Measurements from ENCODE around the gene ARHGEF25. TPM values are rescaled to one million over a fixed set of nuclear protein-coding genes. Genes with fewer than 3 reads are reported as not detected.

Gene ARHGEF25
- total and polyA plus RNA-seq, 5 donors: 14.0 to 22.6 (median 19.3) TPM

DNA sequence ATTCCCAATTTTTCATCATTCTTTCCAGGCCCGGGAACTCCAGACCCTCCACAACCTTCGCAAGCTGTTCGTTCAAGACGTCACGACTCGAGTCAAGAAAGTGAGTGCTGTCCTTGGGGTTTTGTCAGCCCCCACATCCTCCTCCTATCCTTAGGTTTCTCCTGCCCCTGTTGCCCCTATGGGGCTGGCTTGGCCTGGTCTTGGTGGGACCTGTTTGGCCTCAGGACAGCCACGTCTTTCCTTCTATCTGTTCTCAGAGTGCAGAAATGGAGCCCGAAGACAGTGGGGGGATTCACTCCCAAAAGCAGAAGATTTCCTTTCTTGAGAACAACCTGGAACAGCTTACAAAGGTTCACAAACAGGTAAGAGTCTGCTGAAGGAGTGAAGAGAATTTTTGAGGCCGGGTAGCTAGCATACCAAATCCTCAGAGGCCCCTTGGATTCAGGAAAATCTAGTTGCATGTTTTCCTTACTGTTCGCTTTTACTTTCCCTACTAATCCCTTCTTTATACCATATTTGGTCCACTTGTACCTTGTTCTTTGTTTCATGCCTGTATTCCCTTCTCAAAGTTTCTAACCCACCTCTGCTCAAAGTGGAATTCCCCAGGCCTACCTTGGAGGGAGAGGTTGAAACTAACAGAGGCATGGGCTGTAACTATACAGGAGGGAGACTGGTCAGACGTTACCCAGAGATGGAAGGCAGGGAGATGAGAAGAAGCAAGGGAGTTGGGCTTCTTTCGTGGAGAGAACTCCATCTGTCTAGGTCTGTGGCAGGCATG, 33.1 kb upstream of the ARHGEF25 start:
- intact Hi-C loops (cut with DNase I): no loop called here

DNA sequence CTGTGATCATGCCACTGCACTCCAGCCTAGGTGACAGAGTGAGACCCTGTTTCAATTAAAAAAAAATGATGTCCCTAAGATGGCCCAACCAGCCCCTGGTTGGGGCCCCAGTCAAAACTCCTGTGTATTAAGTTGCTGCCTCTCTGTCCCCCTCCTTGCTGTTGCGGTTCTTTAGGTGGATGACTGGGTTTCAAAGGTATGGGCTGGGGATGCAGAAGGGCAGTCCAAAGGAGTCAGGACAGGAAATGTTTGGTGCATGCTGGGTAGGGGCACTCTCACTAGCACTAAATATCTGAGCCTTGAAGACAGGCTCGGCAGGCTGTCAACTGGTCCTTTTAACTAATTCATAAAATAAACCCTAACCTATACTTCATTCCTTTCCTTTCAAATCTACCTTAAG, 32.2 kb upstream of the ARHGEF25 start:
- DNase-seq: no peak
- Histone ChIP-seq H3K4me3 (ENCODE audit: low read length) (no peak overlapping the region), H3K9me3 (ENCODE audit: control insufficient read depth, low read length) (no peaks in the 10 kb centered on the region), H3K27me3 (ENCODE audit: control insufficient read depth, insufficient read depth) (no peaks in the 10 kb centered on the region), H3K27ac (ENCODE audit: low read length) (no peak overlapping the region), H3K4me1 (ENCODE audit: control insufficient read depth, insufficient read depth, low read length) (no peaks in the 10 kb centered on the region)
- WGBS: 79% methylated on average over 2 of the region's 2 CpGs
- ATAC-seq: no peak
- intact Hi-C loops (cut with DNase I): no loop called here

More for the DNA sequence above, 33.1 kb upstream of the ARHGEF25 start:
- no peak overlapping the region for H3K4me3 ChIP-seq (ENCODE audit: low read length)
- no peak overlapping the region for H3K27ac ChIP-seq (ENCODE audit: low read length)
- no peak for ATAC-seq
- no peaks in the 10 kb centered on the region for H3K4me1 ChIP-seq (ENCODE audit: control insufficient read depth, insufficient read depth, low read length)
- no peaks in the 10 kb centered on the region for H3K9me3 ChIP-seq (ENCODE audit: control insufficient read depth, low read length)
- DNase-seq: no peak
- H3K27me3 ChIP-seq (ENCODE audit: control insufficient read depth, insufficient read depth): no peaks in the 10 kb centered on the region
- WGBS: 87% methylated on average over 12 of the region's 12 CpGs

DNA sequence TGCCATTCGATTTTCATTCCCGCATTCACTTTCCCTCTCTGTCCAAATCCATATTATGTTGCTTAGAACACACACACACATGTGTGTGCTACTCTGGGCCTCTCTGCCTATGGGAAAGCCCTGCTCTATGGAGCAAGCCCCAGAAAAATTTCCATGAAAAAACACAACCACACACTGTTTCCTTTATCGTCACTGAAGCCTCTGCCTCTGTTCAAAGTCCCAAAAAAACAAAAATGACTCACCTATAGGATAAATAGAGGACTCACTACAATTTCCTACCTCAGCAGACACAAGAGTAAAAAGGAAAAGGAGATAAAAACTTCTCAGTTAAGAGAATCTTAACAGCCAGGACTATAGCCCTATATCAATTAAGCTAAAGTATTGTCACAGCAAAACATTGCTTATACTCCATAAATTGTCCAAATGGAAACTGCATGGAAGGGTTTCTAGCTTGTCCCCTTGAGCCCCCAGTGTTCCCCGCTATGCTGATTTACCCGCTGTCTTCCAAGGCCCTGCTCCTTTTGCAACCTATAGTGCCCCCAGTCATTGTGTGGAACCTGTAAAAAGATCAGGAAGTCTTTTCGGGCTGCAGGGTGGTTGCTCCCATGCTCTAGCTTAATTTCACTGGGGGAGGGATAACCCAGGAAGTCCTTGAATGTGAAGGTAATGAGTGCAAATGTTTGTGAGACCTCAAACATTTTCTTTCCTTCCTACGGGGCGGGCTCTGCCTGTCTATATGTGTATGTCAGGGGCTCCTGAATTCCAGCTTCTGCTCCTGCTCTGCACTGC, 31.4 kb upstream of the ARHGEF25 start:
- no peak for DNase-seq
- Histone ChIP-seq H3K4me3 (ENCODE audit: low read length) (no peak overlapping the region), H3K9me3 (ENCODE audit: control insufficient read depth, low read length) (no peaks in the 10 kb centered on the region), H3K27ac (ENCODE audit: low read length) (no peak overlapping the region), H3K27me3 (ENCODE audit: control insufficient read depth, insufficient read depth) (no peaks in the 10 kb centered on the region), H3K4me1 (ENCODE audit: control insufficient read depth, insufficient read depth, low read length) (no peaks in the 10 kb centered on the region)
- no peak for ATAC-seq
- intact Hi-C loops (cut with DNase I): loop anchor here in 2 of 4 donors (5.0 kb wide), 1 partner anchor 42 kb away; no protein-coding TSS in a partner anchor
- WGBS: 90% methylated on average over 8 of the region's 8 CpGs

DNA sequence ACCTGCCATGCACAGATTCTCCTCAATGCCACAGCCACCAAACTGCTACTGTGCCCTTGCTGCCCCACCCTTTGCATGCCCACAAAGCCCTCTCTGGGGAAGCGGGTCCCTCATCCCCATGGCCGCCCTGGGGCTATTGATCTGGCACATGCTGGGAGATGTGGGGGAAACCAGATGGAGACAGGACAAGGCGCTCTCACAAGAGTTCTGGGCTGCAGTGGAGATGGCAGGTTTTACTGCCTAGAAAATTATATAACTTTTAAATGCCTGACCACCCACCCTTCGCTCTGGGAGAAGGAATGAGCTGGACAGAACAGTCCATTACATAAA, 30.8 kb upstream of the ARHGEF25 start:
- ATAC-seq (no peak), DNase-seq (no peak)
- 85% methylated on average over 4 of the region's 4 CpGs for WGBS
- Histone ChIP-seq H3K27ac (ENCODE audit: low read length) (no peak overlapping the region), H3K27me3 (ENCODE audit: control insufficient read depth, insufficient read depth) (no peaks in the 10 kb centered on the region), H3K9me3 (ENCODE audit: control insufficient read depth, low read length) (no peaks in the 10 kb centered on the region), H3K4me1 (ENCODE audit: control insufficient read depth, insufficient read depth, low read length) (no peaks in the 10 kb centered on the region), H3K4me3 (ENCODE audit: low read length) (no peak overlapping the region)
- intact Hi-C loops (cut with DNase I): loop anchor here in 2 of 4 donors (5.0 kb wide), 1 partner anchor 42 kb away; no protein-coding TSS in a partner anchor

DNA sequence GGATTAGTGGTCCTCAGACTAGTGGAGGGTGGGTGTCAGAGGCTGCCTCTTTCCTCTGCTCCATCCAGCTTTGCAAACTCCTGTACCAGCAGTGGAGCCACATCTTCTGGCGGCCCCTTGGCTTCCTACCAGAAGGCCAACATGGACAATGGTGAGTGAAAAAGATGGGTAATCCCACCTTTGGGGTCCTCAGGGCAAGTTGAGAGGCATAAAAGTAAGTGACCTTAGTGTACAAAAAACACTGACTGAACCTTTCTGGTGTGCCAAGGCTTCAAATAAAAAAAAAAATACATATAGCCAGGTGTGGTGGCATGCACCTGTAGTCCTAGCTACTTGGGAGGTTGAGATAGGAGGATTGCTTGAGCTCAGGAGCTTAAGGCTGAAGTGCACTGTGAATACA, 29.4 kb upstream of the ARHGEF25 start:
- no peak for ATAC-seq
- no peaks in the 10 kb centered on the region for H3K4me1 ChIP-seq (ENCODE audit: control insufficient read depth, insufficient read depth, low read length)
- H3K27me3 ChIP-seq (ENCODE audit: control insufficient read depth, insufficient read depth): no peaks in the 10 kb centered on the region
- no peak for DNase-seq
- no peak overlapping the region for H3K27ac ChIP-seq (ENCODE audit: low read length)
- H3K4me3 ChIP-seq (ENCODE audit: low read length): no peak overlapping the region
- 87% methylated on average over 1 of the region's 1 CpG for WGBS
- no peaks in the 10 kb centered on the region for H3K9me3 ChIP-seq (ENCODE audit: control insufficient read depth, low read length)
- intact Hi-C loops (cut with DNase I): loop anchor here in 2 of 4 donors (5.0 kb wide), 1 partner anchor 40 kb away; no protein-coding TSS in a partner anchor

DNA sequence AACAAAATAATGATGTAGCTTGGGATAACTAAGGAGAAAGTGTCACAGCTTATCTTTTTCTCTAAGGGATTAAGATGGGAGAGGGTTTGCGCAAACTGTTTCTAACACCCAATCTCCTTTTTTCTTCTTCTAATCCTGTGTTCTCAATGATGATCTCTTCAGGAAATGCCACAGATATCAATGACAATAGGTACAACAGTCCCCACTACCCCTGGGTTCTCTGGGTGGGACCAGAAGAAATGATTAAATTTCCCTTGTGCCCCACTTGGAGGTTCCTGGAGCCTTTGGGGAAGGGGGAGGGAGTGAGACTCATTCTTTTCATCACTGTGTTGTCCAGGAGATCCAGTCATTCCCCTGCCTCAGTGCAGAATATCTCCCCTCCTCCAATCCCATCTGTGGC, 28.8 kb upstream of the ARHGEF25 start:
- Histone ChIP-seq H3K4me3 (ENCODE audit: low read length) (no peak overlapping the region), H3K9me3 (ENCODE audit: control insufficient read depth, low read length) (no peaks in the 10 kb centered on the region), H3K27ac (ENCODE audit: low read length) (no peak overlapping the region), H3K27me3 (ENCODE audit: control insufficient read depth, insufficient read depth) (no peaks in the 10 kb centered on the region), H3K4me1 (ENCODE audit: control insufficient read depth, insufficient read depth, low read length) (no peaks in the 10 kb centered on the region)
- 92% methylated on average over 1 of the region's 1 CpG for WGBS
- no peak for ATAC-seq
- intact Hi-C loops (cut with DNase I): loop anchor here in 2 of 4 donors (5.0 kb wide), 1 partner anchor 40 kb away; no protein-coding TSS in a partner anchor
- no peak for DNase-seq

DNA sequence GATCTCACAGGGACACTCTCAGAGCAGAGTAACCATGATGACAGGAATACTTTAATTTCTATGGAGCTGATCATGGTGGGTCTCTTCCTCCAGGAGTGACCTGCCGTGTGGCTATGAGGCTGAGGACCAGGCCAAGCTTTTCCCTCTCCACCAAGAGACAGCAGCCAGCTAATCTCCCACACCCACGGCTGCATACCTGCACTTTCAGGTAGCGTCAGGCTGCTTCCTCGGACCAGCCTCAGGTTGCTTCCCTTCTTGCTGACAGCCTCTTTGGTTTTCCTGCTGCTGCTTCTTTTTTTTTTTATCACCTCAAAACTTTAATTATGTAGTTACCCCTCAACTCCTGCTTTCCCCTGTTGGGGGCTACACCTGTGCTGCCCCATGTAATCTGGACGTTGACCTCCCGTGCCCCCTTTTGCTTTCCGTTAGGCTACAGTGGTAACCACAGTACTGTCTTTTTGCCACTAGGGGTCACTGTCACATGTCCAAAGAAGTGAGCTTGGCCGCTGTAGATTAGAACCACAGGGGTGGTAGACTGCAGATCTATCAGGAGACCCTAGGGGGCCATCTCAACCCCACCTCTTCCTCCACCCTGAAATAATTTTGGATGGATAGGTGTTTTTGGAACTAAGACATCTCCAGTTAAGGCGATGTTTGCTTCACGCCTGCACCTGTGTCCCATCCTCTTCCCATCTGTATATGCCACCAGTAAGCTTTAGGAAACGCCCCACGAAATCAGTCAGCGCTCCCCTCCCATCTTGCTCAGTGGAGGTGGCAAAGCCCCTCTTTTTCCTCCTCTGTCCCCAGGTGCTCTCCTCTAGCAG, 28.0 kb upstream of the ARHGEF25 start:
- peak in 2 of 3 donors; percentile 41 to 46 for DNase-seq
- intact Hi-C loops (cut with DNase I): loop anchor here in 3 of 4 donors (1.0 to 5.0 kb wide), 2 partner anchors 39 kb away; no protein-coding TSS in a partner anchor
- 44% methylated on average over 13 of the region's 13 CpGs for WGBS

DNA sequence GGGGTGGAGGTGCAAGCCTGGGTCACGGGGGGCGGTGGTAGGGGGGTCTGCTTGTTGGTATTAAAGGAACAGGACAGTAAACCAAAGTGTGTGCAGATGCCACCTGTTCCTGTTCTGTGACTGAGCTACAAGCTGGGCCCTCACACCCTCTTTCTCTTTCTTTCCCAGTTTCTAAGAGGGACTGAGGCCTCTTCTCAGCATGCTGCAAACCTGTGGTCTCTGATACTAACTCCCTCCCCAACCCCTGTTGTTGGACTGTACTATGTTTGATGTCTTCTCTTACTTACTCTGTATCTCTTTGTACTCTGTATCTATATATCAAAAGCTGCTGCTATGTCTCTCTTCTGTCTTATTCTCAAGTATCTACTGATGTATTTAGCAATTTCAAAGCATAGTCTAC, 27.2 kb upstream of the ARHGEF25 start:
- H3K9me3 ChIP-seq (ENCODE audit: control insufficient read depth, low read length): no peaks in the 10 kb centered on the region
- ATAC-seq (no peak), DNase-seq (no peak)
- no peak overlapping the region for H3K27ac ChIP-seq (ENCODE audit: low read length)
- no peaks in the 10 kb centered on the region for H3K4me1 ChIP-seq (ENCODE audit: control insufficient read depth, insufficient read depth, low read length)
- no peak overlapping the region for H3K4me3 ChIP-seq (ENCODE audit: low read length)
- intact Hi-C loops (cut with DNase I): loop anchor here in 3 of 4 donors (2.0 to 5.0 kb wide), 2 partner anchors 37 to 38 kb away; no protein-coding TSS in a partner anchor
- H3K27me3 ChIP-seq (ENCODE audit: control insufficient read depth, insufficient read depth): no peaks in the 10 kb centered on the region
- WGBS: 97% methylated on average over 2 of the region's 2 CpGs

More for the DNA sequence above, 28.0 kb upstream of the ARHGEF25 start:
- peak; percentile 93 to 94 for ATAC-seq
- no peaks in the 10 kb centered on the region for H3K27me3 ChIP-seq (ENCODE audit: control insufficient read depth, insufficient read depth)
- no peak overlapping the region for H3K4me3 ChIP-seq (ENCODE audit: low read length)
- H3K27ac ChIP-seq (ENCODE audit: low read length): no peak overlapping the region
- no peaks in the 10 kb centered on the region for H3K4me1 ChIP-seq (ENCODE audit: control insufficient read depth, insufficient read depth, low read length)
- H3K9me3 ChIP-seq (ENCODE audit: control insufficient read depth, low read length): no peaks in the 10 kb centered on the region

DNA sequence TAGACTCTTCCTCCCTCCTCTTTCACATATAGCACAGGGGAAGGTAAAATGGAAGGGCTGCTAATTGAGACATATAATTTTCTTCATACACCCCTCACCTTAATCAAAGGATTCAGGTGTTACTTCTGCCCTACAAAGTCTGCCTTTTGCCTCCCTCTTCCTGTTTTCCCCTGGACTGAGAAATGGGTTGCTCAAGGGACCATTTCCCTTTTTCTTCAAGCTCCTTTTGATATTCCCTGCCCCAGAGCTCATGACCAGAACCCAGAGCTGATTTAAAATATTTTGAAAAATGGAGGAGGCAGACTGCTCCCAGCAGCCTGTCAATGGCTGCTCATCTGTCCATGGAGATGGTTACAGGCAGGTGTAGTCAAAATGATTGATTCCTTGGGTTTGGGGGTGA, 26.5 kb upstream of the ARHGEF25 start:
- intact Hi-C loops (cut with DNase I): loop anchor here in 3 of 4 donors (2.0 to 5.0 kb wide), 2 partner anchors 36 to 38 kb away; no protein-coding TSS in a partner anchor
- H3K27ac ChIP-seq (ENCODE audit: low read length): no peak overlapping the region
- H3K4me1 ChIP-seq (ENCODE audit: control insufficient read depth, insufficient read depth, low read length): no peaks in the 10 kb centered on the region
- H3K27me3 ChIP-seq (ENCODE audit: control insufficient read depth, insufficient read depth): no peaks in the 10 kb centered on the region
- H3K4me3 ChIP-seq (ENCODE audit: low read length): no peak overlapping the region
- ATAC-seq: no peak
- H3K9me3 ChIP-seq (ENCODE audit: control insufficient read depth, low read length): no peaks in the 10 kb centered on the region
- no peak for DNase-seq

DNA sequence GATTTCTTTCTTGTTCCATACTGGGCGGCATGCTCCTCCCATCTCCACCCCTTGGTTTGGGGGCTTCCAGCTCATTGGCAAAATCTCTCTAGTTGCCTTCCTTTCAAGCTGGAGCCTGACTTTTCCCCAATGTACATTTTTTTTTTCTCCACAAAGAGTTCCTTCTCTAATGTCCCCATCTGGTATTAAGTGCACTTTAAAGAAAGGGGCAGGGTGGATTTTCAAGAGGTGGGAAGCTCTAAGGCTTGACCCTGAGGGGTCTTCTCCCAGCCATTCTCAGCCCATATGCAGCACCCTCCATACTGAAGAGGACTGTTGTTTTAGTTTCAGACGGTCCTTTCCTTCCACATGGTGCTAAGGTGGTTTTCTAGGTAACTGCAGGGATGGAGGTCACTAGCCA, 26.1 kb upstream of the ARHGEF25 start:
- no peaks in the 10 kb centered on the region for H3K4me1 ChIP-seq (ENCODE audit: control insufficient read depth, insufficient read depth, low read length)
- DNase-seq (no peak), ATAC-seq (no peak)
- no peak overlapping the region for H3K27ac ChIP-seq (ENCODE audit: low read length)
- no peaks in the 10 kb centered on the region for H3K9me3 ChIP-seq (ENCODE audit: control insufficient read depth, low read length)
- intact Hi-C loops (cut with DNase I): loop anchor here in 1 of 4 donors (2.0 kb wide), 1 partner anchor 36 kb away; no protein-coding TSS in a partner anchor
- WGBS: 83% methylated on average over 2 of the region's 2 CpGs
- no peak overlapping the region for H3K4me3 ChIP-seq (ENCODE audit: low read length)
- no peaks in the 10 kb centered on the region for H3K27me3 ChIP-seq (ENCODE audit: control insufficient read depth, insufficient read depth)
